HUES64 (cell line): ENCODE measurements around the gene VEPH1.
"Not testable (repeated sequence)": the region's sequence is repeated elsewhere in the genome, so short reads cannot be mapped to it uniquely, and the experiment has no call there.

Experiments used
- H3K27ac ChIP-seq: 2 replicates; pipeline ENCODE4 v1.7.0; 2013; ENCODE audit warnings: low read depth, low read length, inconsistent platforms
- H3K27me3 ChIP-seq: 2 replicates; pipeline ENCODE4 v1.6.1; 2013; ENCODE audit warnings: mild to moderate bottlenecking, low read length; ENCODE audit not compliant: insufficient read depth
- H3K36me3 ChIP-seq: 2 replicates; pipeline ENCODE4 v1.6.1; 2013; ENCODE audit warnings: mild to moderate bottlenecking, low read length; ENCODE audit not compliant: insufficient read depth
- H3K4me1 ChIP-seq: 2 replicates; pipeline ENCODE4 v1.6.1; 2013; ENCODE audit warnings: mild to moderate bottlenecking, low read length, moderate library complexity; ENCODE audit not compliant: insufficient read depth
- H3K4me3 ChIP-seq: 2 replicates; pipeline ENCODE4 v1.5.1; 2013; ENCODE audit warnings: mild to moderate bottlenecking, low read length, moderate library complexity
- H3K9ac ChIP-seq: 2 replicates; pipeline ENCODE4 v1.6.1; 2013; ENCODE audit warnings: mild to moderate bottlenecking, low read depth, low read length
- H3K9me3 ChIP-seq: 2 replicates; pipeline ENCODE4 v1.6.1; 2013; ENCODE audit warnings: low read depth, low read length; ENCODE audit not compliant: insufficient read depth
- WGBS: fragments of 150-250, 120-280 bp; methylation state at CpG from one replicate; pipeline ENCODE4 v1.1.7; 2013; ENCODE audit warnings: missing lambda C conversion rate; 5-methylcytosine and 5-hydroxymethylcytosine counted together

The VEPH1 gene

DNA sequence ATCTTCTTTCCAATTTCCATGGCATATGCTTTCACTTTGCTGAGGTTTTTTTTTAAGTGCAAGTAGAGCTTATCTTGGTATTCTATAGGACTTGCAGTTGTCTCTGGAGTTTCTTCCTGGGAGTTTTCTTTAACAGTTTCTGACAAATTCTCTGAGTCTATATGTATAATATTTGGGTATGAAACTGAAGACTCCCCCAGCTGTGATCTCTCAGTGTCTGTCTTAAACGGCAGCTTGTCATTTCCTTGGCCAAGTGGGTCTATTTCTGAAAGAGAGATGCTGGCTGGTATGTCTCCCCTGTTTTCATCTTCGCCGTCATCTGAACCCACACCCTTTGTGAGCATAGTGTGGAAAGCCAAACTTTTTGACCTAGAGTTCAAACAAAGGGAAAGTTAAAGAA lies 139.8 kb downstream of the VEPH1 start:
- Histone ChIP-seq H3K9ac (no peak overlapping the region), H3K4me1 (no peaks in the 10 kb centered on the region), H3K27me3 (no peaks in the 10 kb centered on the region), H3K36me3 (no peaks in the 10 kb centered on the region), H3K9me3 (no peaks in the 10 kb centered on the region), H3K4me3 (no peak overlapping the region), H3K27ac (no peak overlapping the region)
- 96% methylated on average over 3 of the region's 3 CpGs for WGBS

DNA sequence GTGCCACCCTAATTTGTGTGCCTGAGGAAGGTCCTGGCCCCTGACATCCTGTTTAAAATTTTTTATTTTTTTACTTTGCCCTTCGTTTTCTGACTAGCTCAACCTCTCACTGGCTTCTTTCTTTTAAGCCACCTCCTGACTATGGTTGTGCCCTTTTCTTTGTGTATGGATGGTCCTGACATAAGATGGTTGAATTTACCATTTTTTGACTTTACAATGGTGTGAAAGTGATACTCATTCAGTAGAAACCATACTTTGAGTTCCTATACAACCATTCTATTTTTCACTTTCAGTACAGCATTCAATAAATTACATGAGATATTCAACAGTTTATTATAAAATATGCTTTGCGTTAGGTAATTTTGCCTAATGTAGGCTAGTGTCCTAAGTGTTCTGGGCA lies 140.9 kb downstream of the VEPH1 start:
- H3K4me1 ChIP-seq: no peaks in the 10 kb centered on the region
- no peak overlapping the region for H3K27ac ChIP-seq
- no peak overlapping the region for H3K9ac ChIP-seq
- no peaks in the 10 kb centered on the region for H3K27me3 ChIP-seq
- no peak overlapping the region for H3K4me3 ChIP-seq
- 86% methylated on average over 2 of the region's 2 CpGs for WGBS
- H3K36me3 ChIP-seq: no peaks in the 10 kb centered on the region
- H3K9me3 ChIP-seq: no peaks in the 10 kb centered on the region

DNA sequence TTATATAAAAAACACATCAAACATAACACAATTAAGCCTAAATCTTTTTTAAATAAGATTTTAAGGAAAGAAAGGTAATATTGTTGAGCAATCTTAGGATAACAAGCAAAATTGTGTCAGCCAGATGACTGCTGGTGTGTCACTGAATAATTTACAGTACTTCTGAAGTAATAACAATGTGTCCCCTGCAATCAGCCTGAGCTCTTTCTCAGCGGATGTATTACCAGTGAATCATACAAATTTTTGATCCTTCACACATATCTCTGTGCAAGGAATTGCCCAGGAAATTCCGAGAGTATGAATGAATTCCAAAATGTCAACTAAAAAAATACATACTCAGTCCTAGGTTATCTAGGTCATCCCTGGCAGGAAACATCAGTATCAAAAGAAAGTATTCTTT lies 143.2 kb downstream of the VEPH1 start:
- Histone ChIP-seq H3K4me3 (no peak overlapping the region), H3K27ac (no peak overlapping the region), H3K27me3 (no peaks in the 10 kb centered on the region), H3K9ac (no peak overlapping the region), H3K36me3 (no peaks in the 10 kb centered on the region), H3K9me3 (no peaks in the 10 kb centered on the region), H3K4me1 (no peaks in the 10 kb centered on the region)
- WGBS: 87% methylated on average over 2 of the region's 2 CpGs

DNA sequence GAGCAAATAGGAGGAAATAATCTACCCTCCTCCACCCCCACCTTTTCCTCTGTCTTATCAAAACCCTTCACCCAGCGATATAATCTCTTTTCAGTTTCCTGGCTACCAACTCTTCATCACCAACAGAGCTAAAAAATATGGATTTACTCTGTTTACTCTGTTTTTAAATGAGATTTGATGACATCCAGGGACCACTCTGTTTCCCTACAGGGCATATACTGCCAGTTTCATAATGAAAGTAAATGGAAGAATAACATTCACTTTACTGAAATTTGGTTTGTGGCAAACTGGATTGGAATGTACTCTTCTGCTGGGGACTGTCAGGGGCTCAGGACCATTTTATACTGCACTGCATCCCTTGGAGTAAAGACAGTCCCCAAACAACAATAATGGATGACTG lies 146.7 kb downstream of the VEPH1 start:
- Histone ChIP-seq H3K9ac (no peak overlapping the region), H3K4me3 (no peak overlapping the region), H3K36me3 (no peaks in the 10 kb centered on the region), H3K9me3 (no peaks in the 10 kb centered on the region), H3K27ac (no peak overlapping the region), H3K4me1 (no peaks in the 10 kb centered on the region), H3K27me3 (no peaks in the 10 kb centered on the region)
- WGBS: 94% methylated on average over 1 of the region's 1 CpG

DNA sequence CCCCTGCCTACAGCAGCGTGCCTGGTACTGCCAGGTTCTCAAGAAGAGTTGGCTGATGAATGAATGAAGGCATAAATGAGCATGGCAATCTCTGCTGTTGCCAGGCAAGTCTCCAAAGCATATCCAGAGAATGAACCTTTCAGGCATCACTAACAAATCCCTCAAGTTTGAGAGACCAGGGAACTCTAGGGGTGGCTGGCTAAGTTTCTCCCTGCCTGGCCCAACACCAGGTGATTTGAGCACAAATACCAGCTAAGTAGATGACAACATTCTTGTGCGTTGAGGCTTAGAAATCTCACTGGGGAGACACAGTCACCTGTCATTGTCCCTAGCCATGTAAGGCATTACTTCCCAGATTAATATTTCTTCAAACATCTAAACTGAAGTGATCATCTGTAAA lies 147.9 kb downstream of the VEPH1 start:
- Histone ChIP-seq H3K36me3 (no peaks in the 10 kb centered on the region), H3K9me3 (no peaks in the 10 kb centered on the region), H3K4me1 (no peaks in the 10 kb centered on the region), H3K27me3 (no peaks in the 10 kb centered on the region), H3K4me3 (no peak overlapping the region), H3K9ac (no peak overlapping the region), H3K27ac (no peak overlapping the region)
- WGBS: 92% methylated on average over 2 of the region's 2 CpGs

DNA sequence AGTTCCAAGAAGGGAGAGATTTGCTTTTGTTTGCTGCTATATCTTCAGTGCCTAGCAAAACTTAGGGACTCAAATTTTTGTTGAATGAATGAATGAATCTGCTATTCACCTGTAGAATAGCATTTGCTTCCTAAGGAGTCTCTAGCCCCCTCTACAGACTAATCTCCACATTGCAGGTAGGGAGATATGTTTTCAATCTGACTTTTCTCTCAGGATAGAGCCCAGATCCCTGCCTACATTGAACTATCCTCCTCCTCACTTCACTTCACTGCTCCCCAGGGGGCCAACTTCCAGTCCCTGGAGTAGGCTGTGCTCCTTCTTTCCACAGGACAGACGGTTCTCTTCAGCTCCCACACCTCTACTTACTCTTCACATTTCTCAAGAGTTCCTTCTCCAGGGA lies 148.5 kb downstream of the VEPH1 start:
- H3K27me3 ChIP-seq: no peaks in the 10 kb centered on the region
- H3K4me1 ChIP-seq: no peaks in the 10 kb centered on the region
- no peaks in the 10 kb centered on the region for H3K36me3 ChIP-seq
- 0% methylated on average over 1 of the region's 1 CpG for WGBS
- no peak overlapping the region for H3K4me3 ChIP-seq
- H3K27ac ChIP-seq: no peak overlapping the region
- no peaks in the 10 kb centered on the region for H3K9me3 ChIP-seq
- H3K9ac ChIP-seq: no peak overlapping the region

DNA sequence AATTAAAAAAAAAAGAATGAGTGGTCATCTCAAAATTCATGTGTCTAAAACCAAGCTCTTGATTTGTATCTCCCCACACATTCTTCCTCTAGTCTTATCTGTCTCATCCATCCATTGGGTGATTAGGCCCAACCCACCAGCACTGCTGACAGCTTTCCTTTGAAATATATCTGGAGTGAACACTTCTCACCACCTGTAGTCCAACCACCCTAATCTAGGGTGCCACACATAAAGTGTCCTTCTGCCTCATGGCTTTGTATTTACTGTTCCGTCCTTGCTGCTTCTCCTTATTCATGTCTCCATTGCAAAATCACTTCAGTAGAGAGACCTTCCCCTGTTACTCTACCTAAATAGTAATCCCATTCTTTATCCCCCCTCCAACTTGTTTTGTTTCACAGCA lies 149.0 kb downstream of the VEPH1 start:
- no peaks in the 10 kb centered on the region for H3K27me3 ChIP-seq
- no peak overlapping the region for H3K27ac ChIP-seq
- H3K9ac ChIP-seq: no peak overlapping the region
- H3K4me1 ChIP-seq: no peaks in the 10 kb centered on the region
- H3K9me3 ChIP-seq: no peaks in the 10 kb centered on the region
- WGBS: 86% methylated on average over 1 of the region's 1 CpG
- no peaks in the 10 kb centered on the region for H3K36me3 ChIP-seq
- no peak overlapping the region for H3K4me3 ChIP-seq

DNA sequence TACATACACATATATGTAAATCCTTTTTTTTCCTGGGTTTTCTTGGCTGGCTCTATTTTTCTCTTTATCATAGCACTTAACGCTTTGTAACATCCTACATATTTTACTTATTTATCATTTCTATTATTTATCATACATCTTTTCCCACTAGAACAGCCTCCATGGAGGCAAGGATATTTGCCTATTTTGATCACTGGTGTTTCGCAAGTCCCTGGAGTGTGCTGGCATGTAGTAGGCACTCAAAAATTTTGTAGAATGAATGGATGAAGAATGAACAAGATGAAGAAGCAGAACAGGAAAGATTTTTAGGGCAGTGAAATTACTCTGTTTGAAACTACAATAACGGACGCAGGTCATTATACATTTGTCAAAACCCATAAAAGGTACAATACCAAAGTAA lies 149.6 kb downstream of the VEPH1 start:
- no peak overlapping the region for H3K27ac ChIP-seq
- H3K36me3 ChIP-seq: no peaks in the 10 kb centered on the region
- no peaks in the 10 kb centered on the region for H3K27me3 ChIP-seq
- no peaks in the 10 kb centered on the region for H3K4me1 ChIP-seq
- 97% methylated on average over 2 of the region's 4 CpGs for WGBS
- H3K9ac ChIP-seq: no peak overlapping the region
- H3K9me3 ChIP-seq: no peaks in the 10 kb centered on the region
- H3K4me3 ChIP-seq: no peak overlapping the region

DNA sequence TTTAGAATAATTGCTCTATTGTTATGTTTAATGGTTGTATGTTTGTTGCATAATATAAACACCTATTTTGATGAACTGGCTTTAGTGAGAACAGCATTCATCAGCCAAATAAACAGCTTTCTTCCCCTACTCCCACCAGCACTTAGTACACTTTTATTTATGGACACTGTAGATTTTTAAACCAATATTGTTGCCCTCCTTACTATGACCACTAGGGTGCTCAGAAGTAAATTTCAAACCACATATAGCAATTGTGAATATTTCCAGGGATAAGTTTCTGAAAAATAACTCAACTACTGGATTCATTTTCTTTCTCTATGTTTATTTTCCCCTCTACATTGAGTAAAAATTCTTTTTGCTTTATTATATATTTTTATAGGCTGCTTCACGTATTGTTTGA lies 151.2 kb downstream of the VEPH1 start:
- H3K36me3 ChIP-seq: no peaks in the 10 kb centered on the region
- WGBS: 100% methylated on average over 1 of the region's 1 CpG
- no peak overlapping the region for H3K27ac ChIP-seq
- H3K9me3 ChIP-seq: no peaks in the 10 kb centered on the region
- no peaks in the 10 kb centered on the region for H3K4me1 ChIP-seq
- no peak overlapping the region for H3K4me3 ChIP-seq
- H3K9ac ChIP-seq: no peak overlapping the region
- no peaks in the 10 kb centered on the region for H3K27me3 ChIP-seq

DNA sequence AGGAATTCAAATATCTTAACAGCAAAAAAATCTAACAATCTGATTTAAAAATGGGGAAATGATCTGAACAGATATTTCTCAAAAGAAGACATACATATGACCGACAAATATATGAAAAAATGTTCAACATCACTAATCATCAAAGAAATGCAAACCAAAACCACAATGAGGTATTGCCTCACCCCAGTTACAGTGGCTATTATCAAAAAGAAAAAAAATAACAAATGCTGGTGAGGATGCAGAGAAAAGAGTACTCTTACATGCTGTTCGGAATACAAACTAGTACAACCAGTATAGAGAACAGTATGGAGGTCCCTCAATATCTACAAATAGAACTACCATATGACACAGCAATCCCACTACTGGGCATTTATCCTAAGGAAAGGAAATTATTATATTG lies 152.6 kb downstream of the VEPH1 start:
- H3K9me3 ChIP-seq, H3K4me1 ChIP-seq, H3K27me3 ChIP-seq, H3K9ac ChIP-seq, H3K4me3 ChIP-seq, H3K27ac ChIP-seq, H3K36me3 ChIP-seq: not testable (repeated sequence)
- 100% methylated on average over 1 of the region's 2 CpGs for WGBS

DNA sequence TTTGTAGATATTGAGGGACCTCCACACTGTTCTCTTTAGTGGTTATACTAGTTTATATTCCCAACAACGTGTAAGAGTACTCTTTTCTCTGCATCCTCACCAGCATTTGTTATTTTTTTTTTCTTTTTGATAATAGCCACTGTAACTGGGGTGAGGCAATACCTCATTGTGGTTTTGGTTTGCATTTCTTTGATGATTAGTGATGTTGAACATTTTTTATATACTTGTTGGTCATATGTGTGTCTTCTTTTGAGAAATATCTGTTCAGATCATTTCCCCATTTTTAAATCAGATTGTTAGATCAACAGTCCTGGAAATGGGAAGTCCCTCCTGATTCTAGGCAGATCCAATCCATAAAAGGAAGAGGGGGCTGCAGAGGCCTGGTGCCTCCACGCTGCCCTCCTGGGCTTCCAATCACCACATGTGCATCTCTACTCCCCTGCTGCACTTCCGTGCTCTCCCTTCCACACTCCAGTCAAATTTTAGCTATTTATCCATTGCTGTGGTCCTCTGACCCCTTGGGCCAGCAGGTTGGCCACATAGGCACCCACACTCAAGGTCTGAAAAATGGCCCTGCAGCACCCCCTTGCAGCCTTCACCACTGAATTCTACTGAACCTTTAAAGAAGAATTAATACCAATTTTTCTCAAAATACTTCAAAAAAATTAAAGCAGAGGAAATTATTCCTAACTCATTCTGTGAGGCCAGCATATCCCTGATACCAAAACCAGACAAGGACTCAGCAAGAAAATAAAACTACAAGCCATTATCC lies 154.7 kb downstream of the VEPH1 start:
- not testable (repeated sequence) for H3K4me3 ChIP-seq, H3K9me3 ChIP-seq, H3K27me3 ChIP-seq, H3K27ac ChIP-seq, H3K4me1 ChIP-seq, H3K36me3 ChIP-seq, H3K9ac ChIP-seq
- 82% methylated on average over 2 of the region's 3 CpGs for WGBS
